ENCODE data around the gene KRTCAP3. TPM values are rescaled to one million over a fixed set of nuclear protein-coding genes. Genes with fewer than 3 reads are reported as not detected.
A peak's percentile ranks its signal among the peaks of the same experiment; 100 is the strongest.

The KRTCAP3 gene
- total RNA-seq, 1 donor from 2014 or later, result not detected

DNA sequence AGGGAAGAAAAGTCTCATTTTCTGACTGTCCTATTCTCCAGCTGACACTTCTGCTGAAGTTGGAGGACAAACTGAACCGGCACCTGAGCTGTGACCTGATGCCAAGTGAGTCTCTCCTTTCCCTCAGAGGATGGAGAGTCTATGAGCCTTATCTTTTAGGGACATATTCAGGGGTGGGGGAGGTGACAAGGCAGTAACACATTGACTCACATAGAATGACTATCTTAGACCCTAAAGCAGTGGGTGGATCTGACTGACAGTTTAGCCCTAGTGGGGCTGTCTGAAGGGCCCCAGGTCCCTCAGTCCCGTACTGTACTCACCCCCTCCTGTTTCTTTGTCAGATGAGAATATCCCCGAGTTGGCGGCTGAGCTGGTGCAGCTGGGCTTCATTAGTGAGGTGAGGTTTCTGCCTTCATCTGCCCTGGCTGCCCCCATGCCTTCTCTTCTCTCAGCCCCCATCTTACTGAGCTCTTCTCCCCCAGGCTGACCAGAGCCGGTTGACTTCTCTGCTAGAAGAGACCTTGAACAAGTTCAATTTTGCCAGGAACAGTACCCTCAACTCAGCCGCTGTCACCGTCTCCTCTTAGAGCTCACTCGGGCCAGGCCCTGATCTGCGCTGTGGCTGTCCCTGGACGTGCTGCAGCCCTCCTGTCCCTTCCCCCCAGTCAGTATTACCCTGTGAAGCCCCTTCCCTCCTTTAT, 805 bp upstream of the KRTCAP3 start:
- no peak overlapping the region for H3K4me3 ChIP-seq (ENCODE audit: low read length in 3 of 3)
- H3K27ac ChIP-seq (ENCODE audit: low read depth, low read length), result no peak overlapping the region
- no peaks in the 10 kb centered on the region for H3K27me3 ChIP-seq (ENCODE audit: control insufficient read depth in 3 of 3, insufficient read depth in 3 of 3, low read length in 3 of 3)
- peaks cover 0 to 9% (median 4%) of the 10 kb centered on the region in 3 donors for H3K4me1 ChIP-seq (ENCODE audit: control insufficient read depth in 3 of 3, insufficient read depth in 3 of 3, low read length in 3 of 3)
- peaks cover 46 to 69% (median 56%) of the 10 kb centered on the region in 3 donors for H3K36me3 ChIP-seq (ENCODE audit: control insufficient read depth in 3 of 3, insufficient read depth in 3 of 3, low read length in 3 of 3)
- H3K9me3 ChIP-seq (ENCODE audit: control insufficient read depth in 3 of 3, low read length in 3 of 3), result no peaks in the 10 kb centered on the region
- H3K9ac ChIP-seq (ENCODE audit: low read depth in 1 of 3, low read length in 3 of 3), result no peak overlapping the region

- Histone ChIP-seq H3K27ac (ENCODE audit: low read depth, low read length) (peak overlapping the region; percentile 25), H3K36me3 (ENCODE audit: control insufficient read depth in 3 of 3, insufficient read depth in 3 of 3, low read length in 3 of 3) (peaks cover 43 to 63% (median 50%) of the 10 kb centered on the region in 3 donors), H3K4me3 (ENCODE audit: low read length in 3 of 3) (no peak overlapping the region), H3K4me1 (ENCODE audit: control insufficient read depth in 3 of 3, insufficient read depth in 3 of 3, low read length in 3 of 3) (peaks cover 0 to 9% (median 4%) of the 10 kb centered on the region in 3 donors), H3K9me3 (ENCODE audit: control insufficient read depth in 3 of 3, low read length in 3 of 3) (no peaks in the 10 kb centered on the region), H3K27me3 (ENCODE audit: control insufficient read depth in 3 of 3, insufficient read depth in 3 of 3, low read length in 3 of 3) (no peaks in the 10 kb centered on the region), H3K9ac (ENCODE audit: low read depth in 1 of 3, low read length in 3 of 3) (peak overlapping the region in 2 of 3 donors; percentile 30 to 57)
Observed at GRCh38 chr2:27442920-27443282, 720 bp downstream of the KRTCAP3 start.

- H3K36me3 ChIP-seq (ENCODE audit: control insufficient read depth in 3 of 3, insufficient read depth in 3 of 3, low read length in 3 of 3), result peaks cover 46 to 65% (median 48%) of the 10 kb centered on the region in 3 donors
- no peak overlapping the region for H3K27ac ChIP-seq (ENCODE audit: low read depth, low read length)
- no peaks in the 10 kb centered on the region for H3K9me3 ChIP-seq (ENCODE audit: control insufficient read depth in 3 of 3, low read length in 3 of 3)
- peaks cover 0 to 9% (median 4%) of the 10 kb centered on the region in 3 donors for H3K4me1 ChIP-seq (ENCODE audit: control insufficient read depth in 3 of 3, insufficient read depth in 3 of 3, low read length in 3 of 3)
- no peak overlapping the region for H3K9ac ChIP-seq (ENCODE audit: low read depth in 1 of 3, low read length in 3 of 3)
- no peaks in the 10 kb centered on the region for H3K27me3 ChIP-seq (ENCODE audit: control insufficient read depth in 3 of 3, insufficient read depth in 3 of 3, low read length in 3 of 3)
- no peak overlapping the region for H3K4me3 ChIP-seq (ENCODE audit: low read length in 3 of 3)
Observed at GRCh38 chr2:27445155-27445554, 3.0 kb downstream of the KRTCAP3 start.

GRCh38 chr2:27445615-27446014, 3.4 kb downstream of the KRTCAP3 start:
- peaks cover 41 to 62% (median 46%) of the 10 kb centered on the region in 3 donors for H3K36me3 ChIP-seq (ENCODE audit: control insufficient read depth in 3 of 3, insufficient read depth in 3 of 3, low read length in 3 of 3)
- no peaks in the 10 kb centered on the region for H3K27me3 ChIP-seq (ENCODE audit: control insufficient read depth in 3 of 3, insufficient read depth in 3 of 3, low read length in 3 of 3)
- no peak overlapping the region for H3K27ac ChIP-seq (ENCODE audit: low read depth, low read length)
- no peak overlapping the region for H3K9ac ChIP-seq (ENCODE audit: low read depth in 1 of 3, low read length in 3 of 3)
- peaks cover 0 to 9% (median 4%) of the 10 kb centered on the region in 3 donors for H3K4me1 ChIP-seq (ENCODE audit: control insufficient read depth in 3 of 3, insufficient read depth in 3 of 3, low read length in 3 of 3)
- H3K9me3 ChIP-seq (ENCODE audit: control insufficient read depth in 3 of 3, low read length in 3 of 3), result no peaks in the 10 kb centered on the region
- H3K4me3 ChIP-seq (ENCODE audit: low read length in 3 of 3), result no peak overlapping the region

DNA sequence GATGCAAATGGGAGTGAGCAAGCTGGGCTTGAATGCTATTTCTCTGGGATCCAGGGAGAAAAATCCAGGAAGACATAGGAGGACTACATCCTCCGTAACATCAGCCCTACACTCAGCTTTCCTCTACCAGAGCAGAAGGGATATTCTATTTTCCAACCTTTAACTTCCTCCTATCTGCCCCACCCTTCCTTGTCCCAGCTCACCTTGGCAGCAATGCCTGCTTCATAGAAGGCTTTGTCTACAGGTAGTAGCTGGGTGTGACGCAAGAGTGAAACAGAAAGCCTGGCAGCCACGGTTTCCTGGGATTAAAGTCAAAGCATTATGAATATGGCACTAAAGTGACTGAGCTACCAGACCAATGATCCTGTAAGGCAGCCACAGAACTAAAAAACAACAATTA, 3.9 kb downstream of the KRTCAP3 start:
- Histone ChIP-seq H3K27me3 (ENCODE audit: control insufficient read depth in 3 of 3, insufficient read depth in 3 of 3, low read length in 3 of 3) (no peaks in the 10 kb centered on the region), H3K4me1 (ENCODE audit: control insufficient read depth in 3 of 3, insufficient read depth in 3 of 3, low read length in 3 of 3) (peaks cover 0 to 9% (median 4%) of the 10 kb centered on the region in 3 donors), H3K36me3 (ENCODE audit: control insufficient read depth in 3 of 3, insufficient read depth in 3 of 3, low read length in 3 of 3) (peaks cover 37 to 60% (median 46%) of the 10 kb centered on the region in 3 donors), H3K27ac (ENCODE audit: low read depth, low read length) (no peak overlapping the region), H3K9ac (ENCODE audit: low read depth in 1 of 3, low read length in 3 of 3) (no peak overlapping the region), H3K4me3 (ENCODE audit: low read length in 3 of 3) (no peak overlapping the region), H3K9me3 (ENCODE audit: control insufficient read depth in 3 of 3, low read length in 3 of 3) (no peaks in the 10 kb centered on the region)

- H3K9ac ChIP-seq (ENCODE audit: low read depth in 1 of 3, low read length in 3 of 3), result no peak overlapping the region
- no peak overlapping the region for H3K4me3 ChIP-seq (ENCODE audit: low read length in 3 of 3)
- no peaks in the 10 kb centered on the region for H3K9me3 ChIP-seq (ENCODE audit: control insufficient read depth in 3 of 3, low read length in 3 of 3)
- no peaks in the 10 kb centered on the region for H3K4me1 ChIP-seq (ENCODE audit: control insufficient read depth in 3 of 3, insufficient read depth in 3 of 3, low read length in 3 of 3)
- no peaks in the 10 kb centered on the region for H3K27me3 ChIP-seq (ENCODE audit: control insufficient read depth in 3 of 3, insufficient read depth in 3 of 3, low read length in 3 of 3)
- peaks cover 37 to 64% (median 55%) of the 10 kb centered on the region in 3 donors for H3K36me3 ChIP-seq (ENCODE audit: control insufficient read depth in 3 of 3, insufficient read depth in 3 of 3, low read length in 3 of 3)
- no peak overlapping the region for H3K27ac ChIP-seq (ENCODE audit: low read depth, low read length)
Observed at GRCh38 chr2:27448381-27448780, 6.2 kb downstream of the KRTCAP3 start.

DNA sequence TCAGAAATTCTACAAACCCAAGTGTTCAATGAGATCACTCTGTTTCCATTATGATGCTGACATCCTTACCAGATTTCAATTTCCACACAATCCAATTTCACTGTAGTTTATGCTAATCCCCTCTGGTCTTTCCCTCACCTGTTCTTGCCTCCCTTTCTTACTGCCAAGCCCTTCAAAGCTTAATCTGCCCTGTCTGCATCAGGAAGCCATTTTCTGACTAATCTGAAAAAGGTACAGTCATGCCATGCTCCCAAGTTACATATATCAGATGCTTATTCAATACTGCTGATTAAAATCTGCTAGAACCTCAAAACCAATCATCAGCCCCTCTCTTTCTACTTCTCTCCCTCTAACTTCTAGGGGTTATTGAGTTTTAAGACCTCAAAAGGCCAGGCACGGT, 8.9 kb downstream of the KRTCAP3 start:
- H3K9me3 ChIP-seq (ENCODE audit: control insufficient read depth in 3 of 3, low read length in 3 of 3), result no peaks in the 10 kb centered on the region
- no peak overlapping the region for H3K9ac ChIP-seq (ENCODE audit: low read depth in 1 of 3, low read length in 3 of 3)
- no peak overlapping the region for H3K27ac ChIP-seq (ENCODE audit: low read depth, low read length)
- H3K4me3 ChIP-seq (ENCODE audit: low read length in 3 of 3), result no peak overlapping the region
- no peaks in the 10 kb centered on the region for H3K27me3 ChIP-seq (ENCODE audit: control insufficient read depth in 3 of 3, insufficient read depth in 3 of 3, low read length in 3 of 3)
- no peaks in the 10 kb centered on the region for H3K4me1 ChIP-seq (ENCODE audit: control insufficient read depth in 3 of 3, insufficient read depth in 3 of 3, low read length in 3 of 3)
- H3K36me3 ChIP-seq (ENCODE audit: control insufficient read depth in 3 of 3, insufficient read depth in 3 of 3, low read length in 3 of 3), result peaks cover 50 to 68% (median 65%) of the 10 kb centered on the region in 3 donors

- Histone ChIP-seq H3K9ac (ENCODE audit: low read depth in 1 of 3, low read length in 3 of 3) (no peak overlapping the region), H3K9me3 (ENCODE audit: control insufficient read depth in 3 of 3, low read length in 3 of 3) (no peaks in the 10 kb centered on the region), H3K4me3 (ENCODE audit: low read length in 3 of 3) (no peak overlapping the region), H3K27ac (ENCODE audit: low read depth, low read length) (no peak overlapping the region), H3K36me3 (ENCODE audit: control insufficient read depth in 3 of 3, insufficient read depth in 3 of 3, low read length in 3 of 3) (peaks cover 52 to 84% (median 69%) of the 10 kb centered on the region in 3 donors), H3K27me3 (ENCODE audit: control insufficient read depth in 3 of 3, insufficient read depth in 3 of 3, low read length in 3 of 3) (no peaks in the 10 kb centered on the region), H3K4me1 (ENCODE audit: control insufficient read depth in 3 of 3, insufficient read depth in 3 of 3, low read length in 3 of 3) (no peaks in the 10 kb centered on the region)
Observed at GRCh38 chr2:27453968-27454367, 11.8 kb downstream of the KRTCAP3 start.

GRCh38 chr2:27461118-27461517, 18.9 kb downstream of the KRTCAP3 start:
- Histone ChIP-seq H3K9ac (ENCODE audit: low read depth in 1 of 3, low read length in 3 of 3) (no peak overlapping the region), H3K27ac (ENCODE audit: low read depth, low read length) (no peak overlapping the region), H3K4me1 (ENCODE audit: control insufficient read depth in 3 of 3, insufficient read depth in 3 of 3, low read length in 3 of 3) (no peaks in the 10 kb centered on the region), H3K4me3 (ENCODE audit: low read length in 3 of 3) (no peak overlapping the region), H3K9me3 (ENCODE audit: control insufficient read depth in 3 of 3, low read length in 3 of 3) (no peaks in the 10 kb centered on the region), H3K27me3 (ENCODE audit: control insufficient read depth in 3 of 3, insufficient read depth in 3 of 3, low read length in 3 of 3) (no peaks in the 10 kb centered on the region), H3K36me3 (ENCODE audit: control insufficient read depth in 3 of 3, insufficient read depth in 3 of 3, low read length in 3 of 3) (peaks cover 33 to 60% (median 46%) of the 10 kb centered on the region in 3 donors)

GRCh38 chr2:27464443-27464842, 22.3 kb downstream of the KRTCAP3 start:
- H3K4me3 ChIP-seq (ENCODE audit: low read length in 3 of 3), result no peak overlapping the region
- H3K36me3 ChIP-seq (ENCODE audit: control insufficient read depth in 3 of 3, insufficient read depth in 3 of 3, low read length in 3 of 3), result peaks cover 14 to 31% (median 21%) of the 10 kb centered on the region in 3 donors
- no peaks in the 10 kb centered on the region for H3K9me3 ChIP-seq (ENCODE audit: control insufficient read depth in 3 of 3, low read length in 3 of 3)
- H3K9ac ChIP-seq (ENCODE audit: low read depth in 1 of 3, low read length in 3 of 3), result no peak overlapping the region
- no peaks in the 10 kb centered on the region for H3K4me1 ChIP-seq (ENCODE audit: control insufficient read depth in 3 of 3, insufficient read depth in 3 of 3, low read length in 3 of 3)
- H3K27me3 ChIP-seq (ENCODE audit: control insufficient read depth in 3 of 3, insufficient read depth in 3 of 3, low read length in 3 of 3), result no peaks in the 10 kb centered on the region
- H3K27ac ChIP-seq (ENCODE audit: low read depth, low read length), result no peak overlapping the region

Data from skeletal muscle tissue (tissue), 4 donors.